GM12891 (cell line): Measurements from ENCODE around the gene STAT4.

Experiments used
- DNase-seq: peaks from one replicate; pipeline ENCODE4 v3.0.0; 2011; ENCODE audit warnings: low spot score; ENCODE audit not compliant: insufficient read length
- FAIRE-seq: peaks from 2 replicates; lab custom pipeline; 2011; peaks lifted over from hg19 to GRCh38; lab: Jason Lieb, UNC
- PAX5 ChIP-seq: IDR thresholded peaks from 2 replicates; pipeline ENCODE4 v1.6.1; 2011; ENCODE audit warnings: low read length, moderate library complexity, mild to moderate bottlenecking; ENCODE audit not compliant: insufficient read depth, severe bottlenecking
- POLR2A ChIP-seq: IDR thresholded peaks from 2 replicates; pipeline ENCODE4 v1.6.1; 2011; ENCODE audit warnings: low read depth, low read length, control low read depth
- POLR2AphosphoS5 ChIP-seq: IDR thresholded peaks from 2 replicates; pipeline ENCODE4 v1.6.1; 2011; ENCODE audit warnings: low read depth, low read length, control low read depth
- POU2F2 ChIP-seq: IDR thresholded peaks from 2 replicates; pipeline ENCODE4 v1.6.1; 2011; ENCODE audit warnings: low read depth, mild to moderate bottlenecking, control low read depth, low read length, moderate library complexity
- SPI1 ChIP-seq: IDR thresholded peaks from 2 replicates; pipeline ENCODE4 v1.6.1; 2011; ENCODE audit warnings: low read depth, low read length, control low read depth
- TAF1 ChIP-seq: IDR thresholded peaks from 2 replicates; pipeline ENCODE4 v1.6.1; 2011; ENCODE audit warnings: low read depth, low read length, control low read depth

STAT4 gene

DNA sequence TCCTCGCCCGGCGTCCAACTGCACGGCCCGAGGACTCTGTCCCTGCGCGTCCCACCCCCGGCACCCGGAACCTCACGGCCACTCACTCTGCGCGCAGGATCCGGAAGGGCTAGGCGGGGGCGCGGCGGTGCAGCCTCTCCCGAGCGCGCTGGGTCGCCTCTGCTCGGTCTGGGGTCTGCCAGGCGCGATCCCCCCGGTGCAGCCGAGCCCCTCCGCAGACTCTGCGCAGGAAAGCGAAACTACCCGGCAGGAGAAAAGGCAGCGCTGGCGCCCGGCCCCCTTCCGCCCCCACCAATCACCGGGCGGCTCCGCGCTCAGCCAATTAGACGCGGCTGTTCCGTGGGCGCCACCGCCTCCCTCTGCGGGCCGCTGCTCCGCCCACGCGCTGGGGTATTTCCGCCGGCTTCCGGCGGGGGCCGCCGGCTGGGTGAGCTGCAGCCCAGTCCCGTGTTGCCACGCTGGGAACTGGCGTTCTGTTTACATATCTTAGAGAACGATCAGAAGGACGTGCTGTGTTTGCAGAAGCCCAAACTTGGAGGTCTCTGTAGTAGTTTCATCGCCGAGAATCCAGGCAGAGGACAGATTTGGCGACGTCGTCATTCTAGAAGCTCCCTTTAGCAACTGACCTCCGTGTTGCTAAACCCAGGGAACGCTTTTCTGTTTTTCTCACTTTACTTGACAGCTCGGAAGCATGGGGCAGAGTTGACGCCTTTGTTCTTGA, 136.7 kb downstream of the STAT4 start, which contains the start of gene STAT1:
TSS of gene STAT1 (minus strand) at position 240 of the 721 bp plus-strand sequence. CDS start 4,168 bp downstream, outside the sequence.
- peak; percentile 97 for FAIRE-seq
- peak; percentile 85 for DNase-seq
- peak; percentile 94 for TF ChIP-seq POU2F2
- no peak for TF ChIP-seq SPI1
- TF ChIP-seq TAF1 = peak; percentile 98
- peak; percentile 97 for TF ChIP-seq POLR2AphosphoS5
- peak; percentile 82 for TF ChIP-seq PAX5
- peak; percentile 98 for TF ChIP-seq POLR2A

DNA sequence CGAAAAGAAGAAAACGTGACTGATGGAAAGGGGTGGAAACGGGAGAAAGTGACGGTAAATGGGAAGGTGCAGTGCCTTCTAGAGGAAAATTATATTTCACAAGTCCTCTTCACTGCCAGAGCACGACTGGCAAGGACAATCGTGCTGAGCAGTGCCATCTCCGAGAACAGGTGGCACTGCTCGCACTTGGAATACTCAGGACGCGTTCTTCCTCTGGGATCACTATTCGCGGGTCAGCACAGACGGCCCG, 137.2 kb downstream of the STAT4 start:
- DNase-seq = no peak
- no peak for TF ChIP-seq PAX5
- TF ChIP-seq SPI1 = no peak
- no peak for TF ChIP-seq POLR2AphosphoS5
- TF ChIP-seq TAF1 = no peak
- no peak for TF ChIP-seq POU2F2
- no peak for TF ChIP-seq POLR2A
- no peak for FAIRE-seq

DNA sequence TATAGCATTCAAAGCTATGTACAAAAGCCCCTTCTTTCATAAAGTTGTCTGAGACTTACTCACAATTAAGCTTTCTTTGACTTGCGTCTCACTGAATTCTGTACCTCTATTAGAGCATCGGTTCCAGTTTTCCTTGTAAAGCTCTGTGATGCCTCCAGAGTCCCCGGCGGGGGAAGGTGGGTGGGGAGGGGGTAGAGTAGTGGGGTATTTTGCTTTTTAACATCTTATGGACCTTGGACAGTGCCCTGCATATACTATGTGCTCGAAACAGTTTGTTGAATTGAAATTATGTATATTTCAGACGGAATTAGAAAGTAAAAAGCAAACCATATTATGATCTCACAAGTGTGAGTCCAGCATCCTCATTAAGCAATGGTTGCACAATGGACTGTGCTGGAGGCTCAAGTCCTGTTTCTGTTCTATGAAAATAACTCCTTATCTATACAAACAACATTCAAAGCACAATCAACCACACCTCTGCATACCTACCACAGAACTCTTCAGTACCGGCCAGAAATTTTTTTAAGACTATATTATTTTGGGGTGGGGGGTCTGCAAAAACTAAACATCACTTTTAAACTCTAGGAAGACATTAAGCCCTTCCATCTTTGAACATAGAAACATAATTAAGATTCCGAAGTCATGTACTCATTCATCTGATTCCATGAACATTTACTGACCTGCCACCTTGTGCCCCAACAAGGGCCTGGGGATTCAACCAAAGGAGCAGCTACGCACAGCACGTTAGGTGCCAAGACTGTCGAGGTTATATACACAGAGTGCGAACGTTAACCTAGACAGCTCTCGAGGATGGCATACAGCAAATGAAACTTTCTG, 137.7 kb downstream of the STAT4 start:
- DNase-seq = no peak
- FAIRE-seq = no peak
- TF ChIP-seq PAX5 (no peak), POU2F2 (peak; percentile 52; the same call in 1 of the 2 replicates), POLR2A (no peak; the same call in 1 of the 2 replicates), TAF1 (no peak), SPI1 (no peak), POLR2AphosphoS5 (no peak)

DNA sequence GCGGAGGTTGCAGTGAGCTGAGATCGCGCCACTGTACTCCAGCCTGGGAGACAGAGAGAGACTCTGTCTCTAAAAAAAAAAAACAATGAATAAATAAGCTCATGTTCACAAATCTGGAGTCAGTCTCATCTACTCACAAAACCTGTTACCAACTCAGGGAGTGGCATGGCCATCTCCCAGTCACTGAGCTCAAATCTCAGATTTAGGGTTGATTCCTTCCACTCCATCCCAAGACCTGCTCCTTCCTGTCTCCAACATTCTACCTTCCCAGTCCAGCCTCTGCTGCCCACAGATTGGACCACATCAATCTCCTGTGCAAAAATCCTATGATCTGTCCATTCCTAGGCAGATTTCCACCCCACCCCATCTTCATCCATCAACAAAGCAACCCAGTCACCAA, 138.4 kb downstream of the STAT4 start:
- TF ChIP-seq POLR2A (peak; percentile 65), POU2F2 (no peak), TAF1 (no peak; the same call in 1 of the 2 replicates), SPI1 (no peak), PAX5 (no peak), POLR2AphosphoS5 (peak; percentile 73; the same call in 1 of the 2 replicates)
- FAIRE-seq (no peak), DNase-seq (no peak)

DNA sequence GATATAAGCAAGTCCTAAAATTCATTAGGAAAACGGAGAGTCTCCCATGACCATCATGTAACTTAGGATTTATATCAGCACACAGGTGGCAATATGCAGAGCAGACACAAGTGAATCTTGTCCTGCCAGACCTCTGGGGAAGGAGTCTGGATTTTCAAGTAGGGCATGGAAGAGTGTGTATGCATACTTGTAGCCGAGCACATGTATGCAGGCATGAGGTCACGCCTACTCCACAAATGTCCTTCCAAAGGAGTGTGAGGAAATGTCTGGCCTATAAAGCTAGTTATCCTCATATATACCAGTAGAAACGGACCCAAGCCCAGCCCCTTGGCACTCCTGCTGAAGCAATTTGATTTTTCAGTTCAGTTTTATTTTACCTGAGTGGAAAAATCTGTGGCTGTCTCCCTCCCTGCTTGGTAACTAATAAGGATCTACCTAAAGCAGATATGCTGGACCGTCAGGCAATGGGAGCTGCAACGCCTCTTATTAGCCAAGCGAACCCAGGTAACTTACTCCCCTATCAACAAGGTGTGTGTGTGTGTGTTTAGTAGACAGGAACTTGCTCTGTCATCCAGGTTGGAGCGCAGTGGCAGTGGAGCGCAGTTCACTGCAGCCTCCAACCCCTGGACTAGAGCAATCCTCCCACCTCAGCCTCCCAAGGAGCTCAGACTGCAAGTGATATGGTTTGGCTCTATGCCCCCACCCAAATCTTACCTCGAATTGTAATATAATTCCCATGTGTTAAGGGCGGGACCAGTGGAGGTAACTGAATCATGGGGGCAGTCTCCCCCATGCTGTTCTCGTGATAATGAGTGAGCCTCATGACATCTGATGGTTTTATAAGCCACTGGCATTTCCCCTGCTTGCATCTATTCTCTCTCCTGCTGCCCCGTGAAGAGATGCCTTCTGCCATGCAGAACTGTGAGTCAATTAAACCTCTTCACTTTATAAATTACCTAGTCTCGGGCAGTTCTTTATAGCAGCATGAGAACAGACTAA, 139.6 kb downstream of the STAT4 start:
- peak; percentile 31 for FAIRE-seq

DNA sequence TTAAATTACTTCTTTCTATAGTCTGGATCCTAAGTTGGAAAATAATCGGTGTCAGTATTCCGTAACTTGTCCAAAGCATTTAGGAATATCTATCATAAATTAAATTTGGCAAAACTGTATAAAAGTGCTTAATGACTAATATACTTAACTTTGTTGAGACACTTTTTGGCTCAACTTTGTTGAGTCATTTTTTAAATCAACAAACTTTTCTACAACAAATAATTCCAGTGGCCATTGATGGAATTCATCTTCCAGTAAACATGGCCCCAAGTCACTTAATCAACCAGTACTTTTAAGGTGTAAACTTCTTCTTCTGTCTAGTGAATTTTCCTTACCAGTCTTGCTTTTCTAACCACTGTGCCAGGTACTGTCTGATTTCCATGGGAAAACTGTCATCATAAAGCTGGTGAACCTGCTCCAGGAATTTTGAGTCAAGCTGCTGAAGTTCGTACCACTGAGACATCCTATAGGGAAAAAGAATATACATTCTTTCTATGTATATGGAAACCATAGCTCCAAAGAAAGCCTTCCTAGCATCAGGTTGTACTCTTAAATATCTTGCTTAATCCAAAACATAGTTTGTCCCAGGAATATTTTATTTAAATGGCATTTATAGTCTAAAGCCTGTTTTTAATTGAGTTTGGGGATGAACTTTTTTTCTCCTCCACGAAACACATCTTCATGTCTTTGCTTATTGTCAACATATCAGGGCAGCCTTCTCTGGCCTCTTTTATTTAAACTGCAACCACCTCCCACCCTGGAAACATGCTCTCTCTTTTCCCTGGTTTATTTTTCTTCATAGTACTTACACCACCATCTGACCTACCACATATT, 141.0 kb downstream of the STAT4 start:
- DNase-seq (no peak), FAIRE-seq (no peak)

More for the DNA sequence above, 139.6 kb downstream of the STAT4 start:
- DNase-seq = no peak
- TF ChIP-seq SPI1 (no peak), POLR2A (peak; percentile 88), POLR2AphosphoS5 (peak; percentile 93), POU2F2 (peak; percentile 42; the same call in 1 of the 2 replicates), TAF1 (no peak), PAX5 (no peak)

DNA sequence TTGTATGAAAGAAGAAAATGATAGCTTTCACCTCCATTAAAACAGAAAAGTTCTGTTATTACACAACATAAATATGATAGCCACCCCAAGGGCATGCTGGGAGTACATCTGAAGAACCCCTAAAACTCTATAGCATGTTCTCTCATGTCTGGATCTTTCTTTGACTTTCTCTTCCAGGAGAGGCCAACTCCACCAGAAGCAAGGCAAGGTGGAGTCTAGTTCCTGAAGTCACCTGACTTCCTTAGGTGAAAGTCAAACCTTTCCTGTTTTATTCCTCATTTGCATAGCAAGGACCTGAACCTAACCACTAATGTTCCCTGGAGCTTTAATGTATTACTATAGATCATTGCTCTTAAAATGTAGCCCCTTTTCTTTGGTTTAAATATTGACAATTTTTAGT, 142.5 kb downstream of the STAT4 start:
- DNase-seq = no peak
- TF ChIP-seq POLR2A (peak; percentile 52), PAX5 (no peak)
- FAIRE-seq = no peak

More for the DNA sequence above, 141.0 kb downstream of the STAT4 start:
- TF ChIP-seq POLR2AphosphoS5 = no peak; the same call in none of the 2 replicates
- no peak for TF ChIP-seq PAX5
- TF ChIP-seq POLR2A = peak; percentile 53; the same call in 1 of the 2 replicates

DNA sequence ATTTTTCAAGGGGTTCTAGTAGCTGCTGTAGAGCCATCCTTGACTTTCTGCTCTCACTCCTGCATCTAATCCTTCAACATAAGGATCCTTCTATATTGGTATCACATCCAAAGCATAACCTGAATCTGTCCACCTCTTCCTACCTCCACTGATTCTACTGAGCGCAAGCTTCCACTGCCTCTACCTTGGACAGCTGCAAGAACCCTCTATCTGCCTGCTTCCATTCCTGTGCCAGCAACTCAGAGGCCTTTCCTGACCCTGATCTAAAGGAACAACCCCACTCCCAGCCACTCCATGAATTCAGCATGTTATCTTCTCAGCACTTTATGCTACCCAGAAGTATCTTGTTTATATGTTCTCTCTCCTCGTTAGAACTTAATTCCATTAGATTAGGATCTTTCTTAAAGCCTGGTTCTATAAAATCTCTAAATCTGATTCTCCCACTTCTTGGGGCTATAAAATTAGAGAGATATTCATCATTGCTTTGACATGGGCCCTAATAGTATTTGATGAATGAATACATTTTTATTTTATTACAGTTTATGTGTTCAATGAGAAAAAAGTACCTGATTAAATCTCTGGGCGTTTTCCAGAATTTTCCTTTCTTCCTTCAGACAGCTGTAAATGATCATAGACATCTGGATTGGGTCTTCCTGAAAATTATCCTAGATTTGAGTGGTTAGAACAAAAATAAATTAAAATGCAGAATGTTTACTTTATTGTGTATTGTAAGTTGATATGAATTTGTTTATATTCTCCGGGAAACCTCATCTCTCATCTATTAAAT, 143.6 kb downstream of the STAT4 start:
- TF ChIP-seq SPI1 (no peak), POLR2A (peak; percentile 69)
- no peak for FAIRE-seq
- no peak for DNase-seq
